COLO668 (cell line): ENCODE results near the gene C16orf74.

Experiments used
- DNase-seq: peaks from one replicate; lab custom pipeline; 2025; ENCODE audit not compliant: unreplicated experiment; lab: John Stamatoyannopoulos, UW

C16orf74 gene

DNA sequence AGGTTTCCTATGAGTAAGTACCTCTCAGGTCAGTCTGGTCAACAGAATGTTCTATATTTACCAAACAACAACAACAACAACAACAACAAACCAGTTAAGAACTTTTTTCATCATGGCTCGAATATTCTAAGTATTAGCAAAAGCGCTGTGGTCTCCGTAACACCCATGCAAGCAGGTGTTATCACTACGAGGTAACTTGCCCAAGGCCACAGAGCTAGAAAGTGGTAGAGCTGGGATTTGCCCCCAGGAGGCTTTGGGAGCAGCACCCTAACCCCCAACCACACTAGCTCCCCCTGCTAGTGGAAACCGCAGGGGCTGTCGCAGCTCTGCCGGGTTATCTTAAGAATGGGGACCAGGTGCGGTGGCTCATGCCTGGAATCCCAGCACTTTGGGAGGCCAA is 23.9 kb upstream of the C16orf74 start:
- no peak for DNase-seq

DNA sequence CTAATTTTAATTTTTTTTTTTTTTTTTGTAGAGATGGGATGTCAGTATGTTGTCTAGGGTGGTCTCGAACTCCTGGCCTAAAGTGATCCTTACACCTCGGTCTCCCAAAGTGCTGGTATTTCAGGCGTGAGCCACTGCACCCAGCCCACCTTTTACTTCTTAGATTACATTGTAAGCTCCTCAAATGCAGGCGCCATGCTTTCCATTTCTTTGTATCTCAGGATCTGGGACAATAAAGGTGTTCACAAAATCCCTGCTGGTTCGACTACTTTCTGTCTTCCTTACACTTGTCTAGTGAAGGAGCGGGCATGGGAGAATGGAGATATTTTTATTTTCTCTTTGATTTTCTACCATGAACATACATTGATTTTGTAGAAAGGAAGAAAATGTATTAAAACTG is 23.2 kb upstream of the C16orf74 start:
- DNase-seq = no peak

DNA sequence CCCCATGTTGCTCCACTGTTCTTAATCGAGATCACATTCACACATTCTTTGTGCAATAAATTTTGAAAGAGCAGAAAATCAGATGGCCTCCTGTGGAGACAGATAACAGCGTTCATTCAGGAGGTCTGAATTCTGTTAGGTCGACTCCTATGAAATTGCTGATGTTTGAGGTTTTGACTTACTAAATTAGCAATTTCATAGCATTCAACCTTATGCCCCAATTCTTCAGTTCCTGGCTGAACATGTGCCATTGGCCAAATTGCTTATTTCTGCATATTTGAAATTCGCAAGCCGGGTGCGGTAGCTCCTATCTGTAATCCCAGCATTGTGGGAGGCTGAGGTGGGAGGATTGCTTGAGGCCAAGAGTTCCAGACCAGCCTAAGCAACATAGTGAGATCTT is 22.1 kb upstream of the C16orf74 start:
- no peak for DNase-seq

DNA sequence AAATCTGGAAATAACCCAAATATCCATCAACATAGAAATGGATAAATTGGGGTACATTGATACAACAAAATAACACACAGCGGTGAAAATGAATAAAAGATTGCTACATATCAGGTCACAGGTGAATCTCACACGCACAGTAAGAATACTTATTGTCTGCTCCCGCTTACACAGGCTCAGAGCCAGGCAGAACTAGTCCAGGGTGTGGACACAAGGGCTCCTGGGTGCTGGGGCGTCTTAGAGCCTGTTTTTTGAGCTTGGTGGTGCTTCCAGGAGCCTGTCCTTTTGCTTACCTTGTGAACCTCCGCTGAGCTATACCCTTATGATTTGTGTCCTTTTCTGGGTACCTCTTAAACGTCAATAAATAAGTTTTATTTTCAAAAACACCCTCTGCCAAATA is 19.8 kb upstream of the C16orf74 start:
- DNase-seq = no peak

DNA sequence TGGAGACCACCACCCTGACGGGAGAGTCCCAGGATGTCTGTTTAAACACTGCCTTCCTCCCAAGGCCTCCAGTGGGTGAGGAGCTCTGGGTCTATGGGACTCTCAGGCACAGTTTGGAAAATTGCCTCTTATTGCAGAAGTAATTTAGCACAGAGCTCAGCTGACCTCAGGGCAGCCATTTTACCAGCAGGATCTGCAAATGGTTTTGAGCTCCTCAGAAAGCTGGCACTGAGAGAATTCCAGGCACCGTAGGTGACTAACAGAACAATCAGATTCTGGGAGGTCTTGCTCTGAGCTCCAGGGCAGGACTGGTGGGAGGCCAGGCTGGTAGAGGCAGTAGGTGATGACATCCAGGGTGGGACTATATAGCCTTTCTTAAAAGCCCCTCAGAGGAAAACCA is 17.3 kb upstream of the C16orf74 start:
- DNase-seq = no peak

- DNase-seq = no peak
These were observed 16.6 kb upstream of the C16orf74 start for GRCh38 chr16:85767531-85767930.

DNA sequence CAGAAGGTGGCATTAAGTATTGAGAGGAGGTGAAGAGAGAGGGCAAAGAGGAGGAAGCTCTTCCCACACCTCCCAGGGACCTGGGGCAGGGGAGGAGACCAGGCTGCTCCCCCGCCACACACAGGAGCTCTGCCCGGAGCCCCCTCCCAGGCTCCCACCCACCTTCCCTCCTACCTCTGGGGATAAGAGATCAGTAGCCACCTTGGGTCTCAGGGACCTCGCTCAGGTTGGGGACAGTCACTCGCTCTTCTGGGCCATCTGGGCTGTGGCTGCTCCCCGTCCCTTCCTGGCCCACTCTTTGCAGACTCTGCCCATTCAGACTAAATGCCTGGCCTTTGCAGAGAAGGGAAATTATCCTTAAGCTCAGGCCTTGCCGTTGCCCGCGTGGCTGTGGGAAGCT is 14.9 kb upstream of the C16orf74 start:
- no peak for DNase-seq

GRCh38 chr16:85765211-85765610 is 14.3 kb upstream of the C16orf74 start:
- DNase-seq = no peak

DNA sequence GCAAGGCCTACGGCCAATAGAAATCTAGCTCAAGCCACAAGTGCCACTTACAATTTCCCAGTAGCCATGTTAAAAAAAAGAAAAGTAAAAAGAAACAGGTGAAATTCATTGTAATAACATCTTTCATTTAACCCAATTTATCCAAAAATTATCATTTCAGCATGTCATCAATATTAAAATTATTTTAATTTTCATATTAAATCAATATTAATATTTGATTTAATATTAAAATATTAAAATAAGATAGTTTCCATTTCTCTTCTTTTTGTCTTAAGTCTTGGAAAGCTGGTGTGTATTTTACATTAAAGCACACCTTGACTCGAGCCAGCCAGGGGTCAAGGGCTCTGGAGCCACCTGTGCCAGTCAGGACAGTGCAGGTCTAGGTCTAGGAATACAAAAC is 12.7 kb upstream of the C16orf74 start:
- DNase-seq = no peak

DNA sequence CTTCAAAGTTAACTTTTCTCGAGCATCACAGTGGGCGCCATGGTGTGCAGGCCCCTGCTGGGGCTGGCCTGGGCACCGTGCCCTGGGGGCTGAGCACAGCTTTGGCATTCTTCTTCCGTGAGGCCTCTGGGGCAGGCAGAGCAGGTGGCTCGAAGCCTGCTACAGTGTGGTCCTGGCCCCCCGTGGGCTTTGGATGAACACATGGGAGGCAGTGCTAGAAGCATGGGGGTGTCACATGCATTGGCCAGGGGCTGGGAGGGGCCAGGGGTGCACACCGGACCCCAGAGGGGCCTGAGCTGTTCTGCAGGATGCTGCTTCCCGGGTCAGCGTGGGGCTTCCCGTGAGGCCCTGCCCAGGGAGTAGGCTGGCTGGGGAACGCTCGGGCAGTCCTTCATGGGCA is 12.1 kb upstream of the C16orf74 start:
- no peak for DNase-seq

- DNase-seq = no peak
These were observed 11.0 kb upstream of the C16orf74 start for GRCh38 chr16:85761861-85762260.

GRCh38 chr16:85759631-85760419 is 8.9 kb upstream of the C16orf74 start:
- DNase-seq = peak; percentile 53

DNA sequence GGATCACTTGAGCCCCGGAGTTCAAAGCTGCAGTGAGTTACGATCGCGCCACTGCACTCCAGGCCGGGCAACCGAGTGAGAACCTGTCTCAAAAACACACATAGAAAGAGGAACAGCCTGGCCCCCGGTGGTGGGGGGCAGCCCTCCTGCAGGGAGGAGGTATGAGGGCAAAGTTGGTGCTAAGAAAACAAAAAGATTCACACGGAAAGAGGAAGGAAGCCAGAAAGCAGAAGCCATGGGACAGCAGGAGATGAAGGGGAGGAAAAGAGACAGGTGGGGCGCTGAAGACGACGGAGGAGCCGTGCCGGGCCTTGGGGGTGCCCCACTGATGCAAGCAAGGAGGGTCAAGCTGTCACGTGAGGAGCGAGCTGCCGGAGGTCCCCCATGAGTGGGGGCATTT is 8.2 kb upstream of the C16orf74 start:
- no peak for DNase-seq

- DNase-seq = no peak
These were observed 6.5 kb upstream of the C16orf74 start for GRCh38 chr16:85757341-85757822.

- no peak for DNase-seq
These were observed 5.3 kb upstream of the C16orf74 start for GRCh38 chr16:85755929-85756768.

DNA sequence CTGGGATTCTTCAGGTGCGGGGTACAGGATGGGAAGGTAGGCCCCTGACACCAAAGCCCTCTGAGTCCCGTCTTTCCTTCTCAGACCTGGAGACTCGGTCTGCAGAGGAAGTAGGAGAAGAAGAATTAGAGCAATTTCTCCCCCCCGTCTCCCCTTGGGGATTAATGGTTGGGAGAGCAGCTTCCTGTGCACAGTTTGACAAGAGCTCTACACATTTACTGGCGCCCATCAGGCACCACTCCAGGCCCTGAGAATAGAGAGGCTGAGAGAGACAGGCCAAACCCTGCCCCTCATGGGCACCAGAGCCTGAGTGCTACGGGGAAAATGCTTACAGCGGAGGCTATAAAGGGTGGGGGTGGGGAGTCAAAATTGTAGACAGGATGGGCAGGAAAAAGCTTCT is 3.5 kb upstream of the C16orf74 start:
- DNase-seq = peak; percentile 41

DNA sequence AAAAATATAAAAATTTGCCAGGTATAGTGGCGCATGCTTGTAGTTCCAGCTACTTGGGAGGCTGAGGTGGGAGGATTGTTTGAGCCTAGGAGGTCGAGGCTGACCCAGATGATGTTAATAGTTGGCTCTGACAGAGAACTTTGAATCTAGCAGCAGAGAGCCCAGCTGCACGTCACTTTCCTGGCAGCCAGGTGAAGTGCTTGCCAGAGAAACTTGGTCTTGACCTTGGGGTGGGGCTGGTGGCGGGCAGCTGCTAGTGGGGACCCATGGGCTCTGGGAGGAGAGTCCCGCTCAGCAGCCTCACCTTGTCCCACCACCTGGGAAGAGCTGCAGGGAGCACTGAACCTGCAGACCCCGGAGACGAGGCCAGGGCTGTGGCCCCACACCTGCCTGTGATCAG is 3.1 kb upstream of the C16orf74 start:
- no peak for DNase-seq

DNA sequence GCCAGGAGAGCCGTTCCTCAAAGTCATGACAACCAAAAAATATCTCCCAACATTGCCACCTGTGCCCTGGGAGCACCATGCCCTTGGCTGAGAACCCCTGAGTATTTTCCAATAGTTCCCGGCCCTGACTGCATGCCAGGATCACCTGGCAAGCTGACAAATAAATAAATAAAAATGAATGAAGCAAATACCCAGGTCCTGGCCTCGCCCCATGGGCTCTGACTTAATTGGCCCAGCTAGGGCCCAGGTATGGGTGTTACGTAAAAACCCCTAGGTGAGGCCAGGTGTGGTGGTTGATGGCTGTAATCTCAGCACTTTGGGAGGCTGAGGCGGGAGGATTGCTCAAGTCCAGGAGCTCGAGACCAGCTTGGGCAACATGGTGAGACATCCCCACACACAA is 2.7 kb upstream of the C16orf74 start:
- DNase-seq = no peak

DNA sequence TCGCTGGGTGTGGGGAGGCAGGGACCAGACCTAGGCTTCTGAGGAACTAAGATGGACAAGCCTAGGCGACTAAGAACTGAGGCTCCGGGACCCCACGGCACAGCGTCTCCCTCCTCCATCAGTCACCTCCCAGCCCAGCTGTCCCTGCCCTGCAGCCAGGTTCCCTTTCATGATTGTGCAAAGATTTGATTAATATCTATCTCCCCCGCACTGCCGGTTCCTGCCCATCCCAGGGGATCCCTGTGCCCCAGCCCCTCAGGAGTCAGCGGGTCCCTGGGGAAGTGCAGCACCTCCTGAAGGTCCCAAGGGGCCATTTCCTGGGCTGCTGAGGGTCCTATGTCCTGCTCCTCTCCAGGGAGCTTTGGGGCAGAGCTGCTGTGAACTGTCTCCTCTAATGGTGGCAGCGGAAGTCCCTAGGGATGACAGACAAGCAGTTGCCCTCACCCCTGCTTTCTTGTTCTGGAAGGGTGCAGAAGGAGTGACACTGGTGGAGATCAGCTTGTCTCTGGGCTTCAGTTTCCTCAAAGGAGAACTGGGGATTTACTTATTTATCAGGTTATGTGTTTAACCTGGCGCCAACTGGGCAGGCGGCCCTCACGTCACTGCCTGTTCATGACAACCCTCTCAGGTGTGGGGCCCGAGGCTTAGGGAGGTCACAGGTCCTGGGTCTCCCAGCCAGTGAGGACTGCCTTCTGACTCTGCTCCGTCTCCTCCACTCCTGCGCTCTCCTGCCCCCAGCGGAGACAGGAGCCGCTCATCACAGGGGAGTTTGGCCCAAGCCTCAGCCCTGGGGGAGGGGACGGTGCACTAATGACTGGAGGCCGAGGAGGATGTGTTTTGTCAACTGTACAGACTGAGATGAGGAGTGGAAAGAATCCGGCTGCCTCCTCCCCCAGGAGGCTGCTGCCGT is 1.9 kb upstream of the C16orf74 start:
- DNase-seq = peak; percentile 18

- no peak for DNase-seq
These were observed 1.0 kb upstream of the C16orf74 start for GRCh38 chr16:85751698-85752501.
